Stimulated activated CD8-positive, alpha-beta memory T cell treated with anti-CD3 and anti-CD28 coated beads, Interleukin-12 subunit alpha, Interleukin-12 subunit beta, amount 100 ng/mL, for 24 hours (primary cell): ENCODE data around the gene GPR27.

Experiments used
- DNase-seq: peaks from one replicate; pipeline ENCODE4 v3.0.0-alpha.2; 2020; ENCODE audit errors: extremely low read depth

The GPR27 gene

GRCh38 chr3:71753701-71754609 is at the start of gene GPR27:
Gene GPR27 (plus strand): TSS chr3:71753855. CDS start chr3:71754050, 195 bp downstream.
- DNase-seq: no peak

DNA sequence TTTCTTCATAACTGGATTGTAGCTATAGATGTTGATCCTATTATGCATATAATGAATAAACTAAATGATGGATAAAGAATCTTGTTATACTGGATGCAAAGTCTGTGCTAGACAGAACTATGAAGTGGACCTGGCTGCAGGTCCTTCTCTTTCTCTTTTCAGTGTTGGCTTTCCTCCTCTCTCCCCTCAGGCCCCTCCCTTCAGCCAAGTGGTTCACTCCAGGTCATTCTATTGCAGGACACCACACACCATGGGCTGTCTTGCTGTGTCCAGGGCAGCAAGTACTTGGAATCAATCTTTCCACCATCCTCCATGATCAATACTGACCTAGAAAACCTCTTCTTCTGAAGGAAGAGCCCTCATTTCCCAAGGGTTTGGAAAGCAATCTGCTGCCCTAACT is 48.7 kb upstream of the GPR27 start:
- DNase-seq: no peak

DNA sequence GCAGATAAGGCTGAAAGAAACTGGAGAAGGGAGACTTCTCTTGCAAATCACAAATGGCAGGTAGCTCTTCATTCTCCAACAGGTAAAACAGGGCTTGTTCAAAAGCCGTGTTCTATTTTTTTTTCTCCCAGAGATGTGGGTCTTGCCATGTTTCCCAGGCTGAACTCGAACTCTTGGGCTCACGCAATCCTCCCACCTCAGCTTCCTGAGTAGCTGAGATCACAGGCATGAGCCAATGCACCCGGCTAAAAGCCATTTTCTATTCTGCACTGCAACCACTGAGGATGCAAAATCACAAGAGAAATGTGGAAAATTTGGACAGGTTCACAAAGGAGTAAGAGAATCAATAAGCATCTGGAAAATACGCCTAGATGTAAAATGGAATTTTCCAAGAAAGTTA is 48.0 kb upstream of the GPR27 start:
- DNase-seq: no peak

DNA sequence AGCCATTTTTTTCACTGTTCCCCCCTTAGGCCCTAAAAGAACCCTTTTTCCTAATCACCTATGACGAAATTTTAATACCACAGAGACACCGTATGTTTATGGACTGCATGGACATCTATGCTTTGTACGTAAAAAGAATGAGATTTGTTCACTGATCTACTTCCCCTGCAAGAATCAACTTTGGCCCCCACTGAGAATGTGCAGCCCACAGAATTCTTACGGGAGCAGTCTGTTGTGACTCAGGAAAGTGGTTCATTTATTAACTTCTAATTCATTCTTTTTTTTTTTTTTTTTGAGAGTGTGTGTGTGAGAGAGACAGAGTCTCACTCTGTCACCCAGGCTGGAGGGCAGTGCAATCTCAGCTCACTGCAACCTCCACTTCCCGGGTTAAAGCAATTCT is 46.1 kb upstream of the GPR27 start:
- no peak for DNase-seq

- DNase-seq: no peak
Measured at GRCh38 chr3:71708476-71709105, 45.1 kb upstream of the GPR27 start.

GRCh38 chr3:71709908-71710511 is 43.6 kb upstream of the GPR27 start:
- no peak for DNase-seq

DNA sequence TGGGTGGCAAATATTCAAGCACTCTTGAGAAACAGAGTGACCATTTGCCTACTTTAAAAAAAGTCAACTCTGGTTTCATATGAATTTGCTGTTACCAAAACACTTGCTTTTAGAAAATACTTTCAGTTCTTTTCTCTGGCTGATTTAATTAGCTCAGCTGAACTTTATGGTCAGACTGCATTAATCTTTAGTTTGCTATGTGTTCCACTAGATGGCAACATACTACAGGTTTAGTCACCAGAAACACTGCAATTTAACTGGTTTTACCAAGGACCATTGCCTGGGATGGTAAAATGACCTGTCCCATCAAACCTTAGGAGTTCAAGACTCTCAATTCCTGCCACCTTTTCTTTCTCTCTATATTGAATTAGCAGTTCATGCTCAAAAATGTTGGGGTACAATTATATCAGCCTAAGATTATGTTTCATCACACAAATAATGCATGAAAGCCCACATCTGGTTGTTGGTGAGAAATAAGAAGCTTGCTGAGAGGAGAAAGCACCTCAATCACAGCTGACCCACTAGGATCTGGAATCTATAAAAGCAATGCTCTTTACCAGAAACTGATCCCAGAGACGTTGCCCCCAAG is 42.7 kb upstream of the GPR27 start:
- DNase-seq: no peak

- no peak for DNase-seq
Measured at GRCh38 chr3:71713041-71713440, 40.6 kb upstream of the GPR27 start.

GRCh38 chr3:71714595-71714994 is 39.1 kb upstream of the GPR27 start:
- no peak for DNase-seq

- no peak for DNase-seq
Measured at GRCh38 chr3:71718072-71718471, 35.6 kb upstream of the GPR27 start.

DNA sequence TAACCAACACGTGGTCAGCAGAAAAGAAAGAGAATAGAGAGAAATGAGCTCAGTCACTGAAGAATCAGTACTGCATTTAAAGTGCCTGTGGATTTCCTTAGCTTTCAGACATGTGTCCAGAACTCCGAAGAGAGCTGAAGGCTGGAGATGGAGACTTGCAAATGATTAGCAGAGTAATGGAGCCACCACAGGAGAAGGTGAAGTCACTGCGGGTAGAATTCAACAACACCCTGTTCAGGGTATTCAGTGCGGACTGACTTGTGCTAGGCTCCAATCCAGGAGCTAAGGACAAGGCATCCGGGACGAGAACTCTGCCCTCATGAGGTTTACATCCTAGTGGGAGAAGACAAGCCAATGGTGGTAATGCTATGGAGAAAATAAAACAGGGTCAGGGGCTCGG is 32.7 kb upstream of the GPR27 start:
- no peak for DNase-seq

DNA sequence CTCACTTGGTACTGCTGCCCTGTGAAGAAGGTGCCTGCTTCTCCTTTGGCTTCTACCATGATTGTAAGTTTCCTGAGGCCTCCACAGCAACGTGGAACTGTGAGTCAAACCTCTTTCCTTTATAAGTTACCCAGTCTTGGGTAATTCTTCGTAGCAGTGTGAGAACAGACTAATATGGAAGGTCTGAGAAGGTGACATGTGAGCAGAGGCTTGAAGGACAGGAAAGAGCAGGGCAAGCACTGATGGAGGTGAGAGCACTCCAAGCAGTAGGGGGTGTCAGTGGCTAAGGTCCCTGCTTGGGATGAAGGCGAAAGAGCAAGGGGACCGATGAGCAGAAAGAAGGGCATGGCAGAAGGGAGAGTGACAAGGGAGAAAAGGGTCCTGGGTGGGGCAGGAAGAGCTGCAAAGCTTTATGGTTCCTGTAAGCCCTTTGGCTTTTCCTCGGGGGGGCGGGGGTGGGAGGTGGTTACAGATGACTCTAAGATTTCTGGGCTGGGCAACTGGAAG is 32.0 kb upstream of the GPR27 start:
- DNase-seq: no peak

- no peak for DNase-seq
Measured at GRCh38 chr3:71722693-71723092, 31.0 kb upstream of the GPR27 start.

GRCh38 chr3:71723452-71724170 is 30.0 kb upstream of the GPR27 start:
- no peak for DNase-seq

GRCh38 chr3:71724171-71724453 is 29.5 kb upstream of the GPR27 start:
- no peak for DNase-seq

DNA sequence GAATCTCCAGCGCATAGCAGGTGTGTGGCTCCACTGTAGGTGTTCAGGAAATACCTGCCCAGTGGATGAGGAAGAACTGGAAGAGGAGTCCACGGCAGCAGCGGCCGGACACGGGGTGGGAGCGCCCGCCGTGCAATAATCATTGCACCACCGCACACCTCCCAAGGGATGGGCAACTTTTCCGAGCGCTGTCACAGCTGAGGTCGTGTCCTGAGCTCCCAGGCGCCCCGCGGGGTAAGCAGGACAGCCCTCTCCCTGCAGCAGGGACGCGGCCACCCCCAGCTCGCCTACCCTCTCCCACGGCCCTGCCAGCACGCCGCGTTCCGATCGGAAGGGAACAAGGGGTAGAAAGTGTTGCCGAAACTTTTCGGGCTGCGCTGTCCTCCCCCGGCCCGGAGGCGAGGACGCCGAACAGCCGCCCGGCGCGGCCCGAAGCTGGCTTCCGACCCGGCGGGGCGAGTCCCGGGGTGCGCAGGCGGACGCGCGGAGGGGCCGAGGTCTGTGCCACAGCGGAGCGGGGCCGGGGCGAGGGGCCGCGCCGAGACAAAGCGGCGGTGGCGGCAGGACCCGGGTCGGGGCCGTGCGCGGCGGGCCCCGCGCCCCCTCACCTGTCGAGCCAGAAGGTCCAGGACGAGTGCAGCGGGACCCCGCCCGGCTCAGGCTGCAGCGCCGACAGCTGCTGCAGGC is 28.9 kb upstream of the GPR27 start:
- DNase-seq: no peak

DNA sequence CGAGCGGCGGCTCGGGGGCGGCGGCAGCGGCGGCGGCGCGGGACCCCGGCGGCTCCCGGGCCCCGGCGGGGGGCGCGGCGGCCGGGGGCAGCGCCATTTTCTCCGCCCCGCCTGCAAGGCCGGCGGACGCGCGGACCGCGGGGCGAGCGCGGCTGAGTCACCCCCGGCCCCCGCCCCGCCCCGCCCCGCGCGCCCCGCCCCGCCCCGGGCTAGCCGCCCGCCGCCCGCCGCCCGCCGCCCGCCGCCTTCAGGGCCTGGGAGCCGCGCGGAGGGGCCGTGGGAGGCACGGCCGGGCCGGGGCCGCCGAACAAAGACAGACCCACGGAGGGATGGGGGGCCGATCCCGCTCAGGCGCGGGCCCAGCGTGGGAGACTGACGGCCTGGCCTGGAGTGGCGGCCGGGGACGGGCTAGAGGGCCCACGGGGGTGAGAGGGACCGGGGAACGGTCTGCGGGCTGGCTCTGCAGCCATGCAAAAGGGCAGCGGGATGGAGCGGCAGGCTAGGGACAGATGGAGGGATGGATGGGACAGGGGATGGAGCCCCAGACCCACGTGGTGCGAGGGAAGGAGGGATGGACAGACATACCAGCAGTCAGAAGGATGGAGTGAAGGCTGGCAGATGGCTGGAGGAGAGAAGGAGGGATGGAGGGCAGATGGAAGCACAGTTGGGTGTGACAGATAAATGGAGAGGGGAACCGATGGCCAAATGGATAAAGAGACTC is 28.2 kb upstream of the GPR27 start, which contains the start of gene EIF4E3:
TSS of gene EIF4E3 (minus strand) at position 132 of the 721 bp plus-strand sequence. CDS start at position 97, 35 bp downstream.
- DNase-seq: no peak

DNA sequence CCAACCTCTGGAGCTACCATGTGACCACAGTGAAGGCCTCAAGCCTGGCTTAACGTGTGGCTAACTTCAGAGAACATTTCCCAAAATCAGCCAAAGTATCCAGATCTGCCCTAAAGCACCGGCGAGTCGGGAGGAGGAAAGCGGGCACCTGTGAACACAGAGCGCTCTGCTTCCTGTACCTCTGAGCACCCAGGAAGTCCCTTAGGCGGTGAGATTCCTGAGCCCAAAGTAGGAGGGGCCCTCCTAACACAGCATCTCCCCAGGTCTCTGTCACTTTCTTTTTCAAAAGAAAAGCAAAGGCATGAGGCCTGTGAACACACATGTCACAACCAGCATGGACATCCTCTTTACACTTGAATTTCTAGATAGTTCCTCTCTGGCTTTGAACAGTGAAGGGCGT is 27.5 kb upstream of the GPR27 start:
- no peak for DNase-seq

GRCh38 chr3:71728632-71729342 is 24.9 kb upstream of the GPR27 start:
- DNase-seq: no peak

DNA sequence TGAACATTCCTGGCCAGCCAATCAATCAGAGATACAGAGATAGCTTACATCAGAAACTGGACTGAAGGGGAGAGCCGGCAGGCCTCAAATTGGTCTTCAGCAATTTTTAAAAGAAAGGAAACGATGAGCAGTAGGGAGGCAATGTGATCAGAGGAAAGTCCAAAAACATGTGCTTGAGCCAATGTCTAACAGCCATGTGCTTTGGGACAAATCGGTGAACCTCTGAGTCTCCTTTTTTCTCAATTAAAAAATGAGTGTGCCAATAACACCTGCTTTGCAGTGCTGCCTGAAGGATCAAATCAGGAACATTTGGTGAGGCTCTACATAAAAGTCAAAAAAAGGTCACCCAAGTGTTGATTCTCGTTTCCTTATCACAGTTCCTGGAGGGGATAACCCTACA is 21.0 kb upstream of the GPR27 start:
- no peak for DNase-seq
